GM21423 (cell line): ENCODE data around the gene DUSP15.

Experiments used
- ATAC-seq: cut with Tn5 transposase; IDR thresholded peaks from one replicate; pipeline ENCODE4 v1.9.1; 2021; ENCODE audit warnings: mild to moderate bottlenecking, moderate library complexity; ENCODE audit not compliant: unreplicated experiment

The DUSP15 gene

DNA sequence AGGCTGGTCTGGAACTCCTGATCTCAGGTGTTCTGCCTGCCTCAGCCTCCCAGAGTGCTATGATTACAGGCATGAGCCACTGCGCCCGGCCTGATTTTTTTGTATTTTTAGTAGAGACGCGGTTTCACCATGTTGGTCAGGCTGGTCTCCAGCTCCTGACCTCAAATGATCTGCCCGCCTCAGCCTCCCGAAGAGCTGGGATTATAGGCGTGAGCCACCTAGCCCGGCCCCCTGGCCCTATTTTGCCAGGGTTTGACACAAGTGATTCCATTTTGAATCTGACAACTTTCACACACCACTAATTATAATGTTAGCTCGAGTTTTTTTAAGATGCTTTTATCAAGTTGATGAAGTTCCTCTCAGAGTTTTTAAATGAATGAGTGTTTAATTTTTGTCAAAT, 25.7 kb upstream of the DUSP15 start:
- no peak for ATAC-seq

DNA sequence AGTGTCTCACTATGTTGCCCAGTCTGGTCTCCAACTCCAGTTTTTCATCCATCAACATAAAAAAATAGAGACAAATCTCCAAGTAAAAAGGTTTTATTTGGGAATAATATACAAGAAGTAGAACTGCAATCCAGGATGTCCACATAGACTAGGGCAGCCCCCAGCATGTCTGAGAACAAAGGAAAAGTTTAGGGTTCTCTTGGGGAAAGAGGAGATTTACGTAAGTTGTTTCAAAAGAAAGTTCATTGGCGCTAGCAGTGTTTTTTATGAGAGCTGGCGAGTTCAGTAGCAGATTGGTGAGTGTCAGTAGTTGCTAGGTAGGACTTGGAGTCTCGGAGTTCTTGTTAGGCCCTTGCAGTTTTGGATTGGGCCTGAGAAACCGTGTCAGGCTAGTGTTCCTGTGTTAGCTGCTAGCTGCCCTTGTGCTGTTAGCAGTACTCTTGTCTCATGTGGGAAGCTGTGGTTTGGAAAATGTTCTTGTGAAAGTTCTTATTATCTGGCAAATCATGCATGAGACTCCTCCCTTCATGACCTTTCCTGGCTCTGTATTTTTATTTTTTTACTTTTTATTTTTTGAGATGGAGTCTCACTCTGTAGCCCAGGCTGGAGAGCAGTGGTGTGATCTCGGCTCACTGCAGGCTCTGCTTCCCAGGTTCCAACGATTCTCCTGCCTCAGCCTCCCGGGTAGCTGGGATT, 24.8 kb upstream of the DUSP15 start:
- ATAC-seq = peak; percentile 89

- ATAC-seq = no peak
Measured at GRCh38 chr20:31890646-31891045, 20.3 kb upstream of the DUSP15 start.

DNA sequence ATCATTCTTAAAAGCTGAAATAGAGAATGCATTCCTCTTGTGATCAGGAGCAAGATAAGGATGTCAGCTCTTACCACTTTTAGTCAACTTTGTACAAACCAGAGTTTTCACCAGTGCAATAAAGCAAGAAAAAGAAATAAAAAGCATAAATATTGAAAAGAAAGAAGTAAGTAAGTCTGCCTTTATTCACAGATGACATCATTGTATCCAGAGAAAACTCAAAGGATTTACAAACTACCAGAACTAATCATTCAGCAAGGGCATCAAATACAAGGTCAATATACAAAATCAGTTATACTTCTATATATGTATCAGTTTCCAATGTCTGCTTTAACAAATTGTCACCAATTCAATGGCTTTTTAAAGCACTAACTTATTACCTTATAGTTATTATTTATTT, 13.5 kb upstream of the DUSP15 start:
- no peak for ATAC-seq

GRCh38 chr20:31881945-31882344, 11.6 kb upstream of the DUSP15 start:
- ATAC-seq = no peak

GRCh38 chr20:31879143-31879987, 9.0 kb upstream of the DUSP15 start:
- ATAC-seq = peak; percentile 78

GRCh38 chr20:31877684-31878083, 7.4 kb upstream of the DUSP15 start:
- ATAC-seq = no peak

DNA sequence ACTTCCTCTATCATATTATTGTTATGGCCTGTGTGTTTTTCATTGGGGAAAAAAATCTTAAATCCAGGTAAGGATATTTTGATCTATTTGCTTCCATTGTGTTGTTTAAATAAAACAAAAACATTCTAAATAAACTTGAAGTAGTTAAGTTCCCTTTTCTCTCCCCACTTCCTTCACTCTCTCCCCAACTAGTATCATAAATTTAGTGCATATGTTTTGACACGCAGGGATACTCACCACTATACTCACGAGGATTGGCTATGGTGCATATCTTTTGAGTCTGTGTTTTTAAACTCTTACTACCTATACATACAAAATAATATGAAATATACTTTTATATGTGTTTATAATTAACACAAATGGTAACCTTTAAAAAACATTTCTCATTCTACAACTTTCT, 5.3 kb upstream of the DUSP15 start:
- no peak for ATAC-seq

GRCh38 chr20:31872406-31872805, 2.1 kb upstream of the DUSP15 start:
- no peak for ATAC-seq

DNA sequence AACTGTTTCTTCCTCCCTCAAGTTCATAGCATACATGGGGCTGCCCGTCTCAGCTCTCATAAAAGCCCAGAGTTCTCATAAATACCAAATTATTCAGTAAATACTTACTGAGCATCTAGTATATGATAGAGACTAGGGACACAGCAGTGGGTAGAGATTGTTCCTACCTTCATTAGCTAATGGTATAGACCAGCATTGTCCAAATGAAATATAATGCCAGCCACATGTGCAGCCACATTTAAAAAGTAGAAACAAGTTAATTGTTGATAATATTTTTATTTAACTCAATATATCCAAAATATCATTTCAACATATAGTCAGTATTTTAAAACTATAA, 1.3 kb upstream of the DUSP15 start:
- no peak for ATAC-seq

DNA sequence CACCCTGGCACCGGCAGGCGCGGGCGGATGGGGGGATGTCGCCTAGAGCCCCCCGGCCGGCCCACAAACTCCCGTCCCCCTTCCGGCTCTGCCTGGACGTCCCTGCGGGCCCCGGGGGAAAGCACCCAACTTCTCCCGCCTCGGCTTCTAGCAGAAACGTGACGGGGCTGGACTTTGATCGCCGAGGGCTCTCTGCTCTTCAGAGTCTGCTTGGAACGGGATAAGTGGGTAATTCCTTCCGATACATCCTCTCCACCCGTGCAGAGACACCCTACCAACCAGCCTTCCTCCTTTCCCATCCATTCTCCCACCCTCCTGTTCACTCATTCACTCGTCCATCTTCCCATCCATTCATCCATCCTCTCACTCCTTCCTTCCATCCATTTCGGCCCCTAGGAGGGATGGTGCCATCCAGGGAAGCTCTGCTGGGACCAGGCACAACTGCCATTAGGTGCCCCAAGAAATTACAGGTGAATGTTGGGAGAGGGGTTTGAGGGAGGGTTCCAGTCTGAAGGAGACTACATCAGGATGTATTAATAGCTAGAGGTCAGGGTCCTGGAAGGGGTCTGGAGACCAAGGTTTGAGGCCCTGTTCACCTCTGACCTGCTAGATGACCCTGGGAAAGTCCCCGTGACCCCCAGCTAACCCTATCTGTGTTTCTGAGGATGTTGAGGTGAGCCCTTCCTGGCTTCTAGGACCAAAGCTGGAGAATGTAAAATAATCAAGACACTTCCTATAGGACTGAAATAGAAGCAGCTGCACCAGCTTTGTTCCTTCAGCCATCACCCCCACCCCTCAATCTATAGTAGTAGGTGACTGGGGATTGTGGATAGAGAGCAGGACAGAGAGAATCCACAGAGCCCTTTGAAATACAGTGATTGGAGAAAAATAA, 645 bp upstream of the DUSP15 start:
- no peak for ATAC-seq

GRCh38 chr20:31869673-31869941, 720 bp downstream of the DUSP15 start:
- ATAC-seq = no peak

DNA sequence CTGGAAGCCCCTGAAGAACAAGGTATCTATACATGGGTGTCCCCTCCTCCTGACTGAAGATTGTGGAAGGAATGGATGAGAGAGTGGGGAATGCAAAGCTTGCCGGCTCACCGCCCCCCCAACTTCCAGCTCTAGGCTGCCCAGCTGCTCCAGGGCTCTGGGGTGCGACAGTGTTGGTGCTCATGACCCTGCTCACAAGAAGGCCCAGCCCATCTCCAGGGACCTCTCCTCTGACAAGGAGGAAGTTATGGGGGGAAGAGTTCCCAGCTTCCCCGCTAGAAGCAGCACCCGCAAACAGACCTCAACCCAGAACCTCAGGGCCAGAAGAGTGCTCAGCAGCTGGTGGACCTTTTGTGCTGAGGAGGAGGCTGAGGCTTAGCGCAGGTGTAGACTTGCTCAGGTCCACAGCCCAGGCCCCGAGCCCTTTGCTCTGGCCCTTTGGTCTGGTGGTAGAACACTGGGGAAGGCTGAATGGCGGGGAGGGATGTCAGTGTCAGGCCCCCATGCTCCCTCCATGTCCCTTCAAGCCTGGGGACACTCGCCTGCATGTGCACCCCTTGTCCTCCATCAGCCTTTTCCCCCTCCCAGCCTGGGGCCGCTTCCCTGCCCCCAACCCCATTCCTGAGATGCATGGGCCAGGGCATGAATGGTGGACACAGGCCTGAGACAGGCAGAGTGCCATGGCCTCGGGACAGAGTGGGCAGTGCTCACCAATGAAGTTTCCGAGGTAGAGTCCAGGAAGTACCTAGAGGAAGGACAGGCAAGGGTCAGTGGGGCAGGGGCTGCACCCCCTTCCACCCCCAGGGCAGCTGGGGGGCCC, 1.3 kb downstream of the DUSP15 start:
- no peak for ATAC-seq

GRCh38 chr20:31866221-31866620, 4.1 kb downstream of the DUSP15 start:
- no peak for ATAC-seq

- no peak for ATAC-seq
Measured at GRCh38 chr20:31864521-31865400, 5.6 kb downstream of the DUSP15 start.

DNA sequence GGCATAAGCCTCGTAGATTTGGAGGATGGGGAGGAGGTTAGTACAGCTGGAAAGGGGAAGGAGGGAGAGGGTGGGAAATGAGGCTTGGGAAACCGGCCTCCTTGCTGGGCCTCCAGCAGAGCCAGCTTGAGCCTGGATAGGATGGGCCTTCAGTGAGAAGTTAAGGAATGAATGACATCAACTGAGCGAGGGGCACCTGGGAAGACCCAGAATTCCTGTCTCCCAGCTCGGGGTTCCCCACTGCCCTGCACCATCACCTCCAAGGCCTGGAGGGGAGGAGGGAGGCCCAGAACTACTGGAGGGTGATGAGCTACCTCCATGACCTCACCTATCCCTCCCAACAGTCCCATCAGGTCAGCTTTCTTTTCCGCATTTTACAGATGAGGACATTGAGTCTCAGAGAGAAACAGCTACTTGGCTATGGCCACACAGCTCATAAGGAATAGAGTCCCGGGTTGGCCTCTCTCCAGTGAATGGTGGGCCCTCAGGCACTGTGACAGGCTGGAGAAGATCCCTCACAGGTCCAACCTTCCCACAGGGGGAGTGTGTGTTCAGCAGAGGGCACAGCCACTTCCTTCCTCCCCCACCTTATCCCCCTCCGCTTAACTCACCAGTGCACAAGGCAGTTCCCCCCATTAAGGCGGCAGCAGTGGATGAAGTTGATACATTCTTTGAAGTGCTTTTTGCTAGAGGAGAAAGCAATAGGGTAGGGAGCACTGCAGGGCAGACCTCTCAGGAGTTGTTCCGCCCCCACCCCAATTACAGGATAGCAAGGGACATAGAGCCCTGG, 6.8 kb downstream of the DUSP15 start:
- ATAC-seq = no peak

DNA sequence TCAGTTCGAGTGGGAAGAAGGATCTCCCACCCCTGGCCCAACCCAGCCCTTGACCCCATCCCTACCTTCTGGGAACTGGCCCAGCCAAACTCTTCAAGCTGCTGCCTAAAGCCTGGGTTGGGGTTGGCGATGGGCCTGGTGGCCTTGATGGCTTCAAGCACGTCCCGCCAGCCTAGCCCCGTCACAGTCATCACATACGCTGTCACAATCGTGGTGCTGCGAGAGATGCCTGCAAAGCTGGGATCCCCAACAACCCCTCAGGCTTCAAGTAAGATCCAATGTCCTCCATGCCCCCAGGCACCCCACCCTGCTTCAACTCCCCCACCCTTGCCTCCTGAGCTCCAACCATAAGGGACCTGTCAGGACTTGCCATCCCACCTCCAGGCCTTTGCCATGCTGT, 7.8 kb downstream of the DUSP15 start:
- no peak for ATAC-seq

GRCh38 chr20:31862157-31862470, 8.2 kb downstream of the DUSP15 start:
- no peak for ATAC-seq

- no peak for ATAC-seq
Measured at GRCh38 chr20:31861385-31862156, 8.8 kb downstream of the DUSP15 start.
